AG08395 (cell line): ENCODE data around the gene BOD1.

Experiments used
- DNase-seq: peaks from one replicate; pipeline ENCODE4 v3.0.0; 2012; ENCODE audit warnings: mixed read lengths, low spot score

BOD1 gene

GRCh38 chr5:173616577-173617118 lies at the start of gene BOD1:
Gene BOD1 (minus strand): TSS chr5:173616650. CDS start chr5:173616436, 214 bp downstream.
- peak; percentile 95 for DNase-seq

DNA sequence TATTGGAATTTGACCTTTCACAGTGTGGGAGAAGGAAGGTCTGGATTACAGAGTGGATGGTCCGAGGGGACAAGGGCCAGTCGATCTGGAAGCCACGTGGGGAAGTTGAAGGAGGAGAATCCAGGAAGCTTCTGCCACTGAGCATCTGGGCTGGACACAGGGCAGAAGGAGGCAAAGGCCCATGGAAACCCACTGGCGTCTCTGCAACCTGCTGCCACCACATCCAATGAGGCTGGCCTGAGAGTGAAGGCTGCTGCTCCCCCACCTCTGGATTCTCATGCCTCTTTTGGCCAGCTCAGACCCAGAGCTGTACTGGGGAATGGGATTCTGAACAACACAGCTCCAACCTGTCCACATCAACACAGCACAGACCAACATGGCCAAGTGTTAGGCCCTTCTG lies 48.9 kb upstream of the BOD1 start:
- DNase-seq = no peak

DNA sequence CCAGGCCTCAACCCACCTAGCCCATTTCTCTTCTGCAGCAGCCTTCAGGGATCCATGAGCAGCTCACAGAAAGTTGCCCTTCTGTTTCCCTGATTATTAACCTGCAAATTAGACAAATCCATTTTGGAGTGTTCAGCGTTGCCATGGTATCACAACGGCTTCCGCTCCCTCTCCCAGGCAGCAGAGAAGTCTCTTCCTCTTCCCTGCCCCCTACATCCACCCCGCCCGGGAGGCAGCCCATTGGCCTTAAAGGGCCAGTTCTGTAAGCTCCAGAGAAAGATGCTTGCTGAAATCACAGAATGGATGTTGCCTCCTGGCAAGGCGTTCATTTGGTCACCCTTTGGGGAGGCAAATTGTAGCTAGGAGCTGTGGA lies 47.7 kb upstream of the BOD1 start:
- DNase-seq = peak; percentile 50

GRCh38 chr5:173663352-173664153 lies 47.1 kb upstream of the BOD1 start:
- no peak for DNase-seq

GRCh38 chr5:173662581-173663351 lies 46.3 kb upstream of the BOD1 start:
- DNase-seq = no peak

- DNase-seq = no peak
Observed at GRCh38 chr5:173660481-173661280, 44.2 kb upstream of the BOD1 start.

DNA sequence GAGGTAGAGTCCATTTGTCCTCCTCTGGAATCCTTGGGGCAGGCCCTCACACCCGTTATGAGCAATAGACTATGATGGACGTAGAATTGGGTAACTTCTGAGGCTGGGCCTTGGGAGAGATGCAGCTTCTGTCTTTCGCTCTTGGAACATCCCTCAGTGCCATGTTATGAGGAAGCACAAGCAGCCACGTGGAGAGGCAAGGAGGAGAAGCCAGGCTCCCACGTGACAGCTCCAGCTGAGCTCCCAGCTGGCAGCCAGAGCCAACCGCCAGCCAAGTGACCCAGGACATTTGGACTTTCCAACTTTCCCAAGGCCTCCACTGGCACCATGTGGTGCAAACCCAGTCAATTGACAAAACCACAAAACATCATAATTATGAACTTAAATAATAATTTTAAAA lies 43.0 kb upstream of the BOD1 start:
- no peak for DNase-seq

- DNase-seq = no peak
Observed at GRCh38 chr5:173657741-173658356, 41.4 kb upstream of the BOD1 start.

- DNase-seq = no peak
Observed at GRCh38 chr5:173655196-173655797, 38.8 kb upstream of the BOD1 start.

GRCh38 chr5:173653822-173654523 lies 37.5 kb upstream of the BOD1 start:
- no peak for DNase-seq

- DNase-seq = no peak
Observed at GRCh38 chr5:173648308-173648866, 31.9 kb upstream of the BOD1 start.

DNA sequence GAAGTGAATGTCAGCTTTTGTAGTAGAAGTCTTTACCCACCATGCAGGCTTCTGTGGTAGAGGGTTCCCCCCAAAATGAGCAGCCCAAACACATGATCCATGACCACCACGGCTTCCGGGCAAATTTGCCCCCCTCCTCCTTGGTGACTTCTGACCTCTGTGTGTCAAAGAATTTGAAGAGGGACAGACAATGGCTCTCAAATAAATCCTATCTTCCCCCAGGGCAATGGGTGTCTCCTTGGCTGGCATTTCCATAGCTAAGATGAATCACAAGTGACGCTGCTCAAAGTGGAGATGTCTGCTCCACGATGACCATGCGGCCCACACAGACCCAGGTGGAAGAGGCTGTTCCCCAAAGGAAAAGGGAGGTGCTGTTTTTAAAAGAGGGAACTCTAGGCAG lies 30.2 kb upstream of the BOD1 start:
- no peak for DNase-seq

DNA sequence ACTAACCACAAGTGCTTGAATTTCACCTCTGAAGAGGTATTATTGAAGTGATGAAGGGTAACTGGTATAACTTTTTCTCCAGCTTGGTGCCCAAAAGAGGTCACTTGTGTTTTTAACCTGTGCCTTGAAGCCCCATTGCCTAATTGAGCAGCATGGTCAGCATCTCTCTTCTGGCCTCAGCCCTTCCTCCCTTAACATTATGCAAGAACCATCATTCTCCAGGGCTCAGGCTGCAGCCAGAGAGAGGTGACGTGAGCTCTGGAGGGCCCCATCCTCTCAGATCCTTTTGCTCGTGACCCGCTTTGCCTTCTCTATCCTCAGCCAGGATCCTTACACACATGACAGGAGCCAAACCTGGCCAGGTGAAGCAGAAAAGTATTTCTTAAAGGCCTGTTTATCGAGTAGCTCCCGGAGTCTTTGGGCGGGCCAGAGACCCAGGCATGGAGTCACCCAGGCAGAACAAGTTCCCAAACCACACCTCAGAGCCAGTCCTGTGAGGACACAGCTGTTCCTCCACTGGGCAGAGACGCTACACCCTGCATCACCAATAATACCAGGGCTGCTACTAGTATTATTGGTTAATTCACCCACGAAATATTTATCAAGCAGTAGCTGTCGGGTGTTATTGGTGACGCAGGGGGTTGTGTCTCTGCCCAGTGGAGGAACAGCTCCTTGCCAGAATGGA lies 29.6 kb upstream of the BOD1 start:
- DNase-seq = no peak

GRCh38 chr5:173645437-173645807 lies 29.0 kb upstream of the BOD1 start:
- DNase-seq = peak; percentile 49

DNA sequence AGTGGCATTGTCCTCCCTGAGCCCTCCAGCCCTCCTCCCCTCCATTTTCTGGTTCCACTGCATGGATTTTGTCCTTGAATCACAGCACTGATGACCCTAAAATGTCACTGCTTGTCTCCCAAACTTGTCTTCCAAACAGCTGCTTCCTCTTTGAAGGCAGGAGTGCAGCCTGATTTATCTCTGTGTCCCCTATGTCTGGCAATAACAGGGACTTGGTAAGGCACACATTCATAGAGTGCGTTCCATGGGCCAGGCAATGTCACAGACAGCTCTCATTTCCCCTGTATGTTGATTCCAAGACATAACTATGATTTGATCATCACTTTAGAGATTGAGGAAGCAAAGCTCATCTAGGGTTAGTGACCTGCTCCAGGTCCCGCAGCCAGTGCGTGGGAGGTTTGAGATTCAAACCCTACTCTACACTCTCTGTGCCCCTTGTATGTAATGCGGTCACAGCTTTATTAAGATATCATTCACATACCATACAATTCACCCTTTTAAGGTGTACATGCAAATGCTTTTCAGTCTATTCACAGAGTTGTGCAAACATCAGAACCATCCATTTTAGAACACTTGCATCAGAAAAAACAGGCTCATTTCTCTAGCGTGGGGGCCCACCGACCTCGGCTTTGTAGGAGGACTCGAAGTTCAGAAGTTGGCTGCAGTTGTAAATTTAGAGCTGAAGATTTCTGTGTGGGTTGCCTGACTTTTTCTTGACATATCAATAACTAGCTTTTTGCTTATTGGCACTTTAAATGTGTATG lies 28.4 kb upstream of the BOD1 start:
- no peak for DNase-seq

- no peak for DNase-seq
Observed at GRCh38 chr5:173643964-173644363, 27.5 kb upstream of the BOD1 start.

- DNase-seq = no peak
Observed at GRCh38 chr5:173642895-173643481, 26.5 kb upstream of the BOD1 start.

- DNase-seq = no peak
Observed at GRCh38 chr5:173642191-173642816, 25.9 kb upstream of the BOD1 start.
